A549 (cell line): ENCODE measurements around the gene ALDOA. TPM values are rescaled to one million over a fixed set of nuclear protein-coding genes. Genes with fewer than 3 reads are reported as not detected.

Source experiments
- ATAC-seq, 2 experiments: fragments of 200-7000 bp in 1 of 2; fragments of >200 bp in 1 of 2; cut with Nextera tagmentation in 1 of 2; cut with Tn5 transposase in 1 of 2; 3 replicates each; pipeline versions ENCODE4 v1.8.0 to v1.9.1; 2018 to 2020; ENCODE audit warnings: mild to moderate bottlenecking in 1 of 2, moderate library complexity in 1 of 2
- CTCF ChIA-PET: fragments of 300-600 bp; sonication (Branson Sonifier 250); formaldehyde crosslinking; extraction: SDS; loops from one replicate; lab custom pipeline; 2021; ENCODE audit warnings: antibody characterized with exemption, inconsistent platforms; lab: Yijun Ruan, JAX
- POLR2A ChIA-PET: fragments of 350-600 bp; formaldehyde crosslinking; extraction: SDS; loops from one replicate; lab custom pipeline; 2021; ENCODE audit warnings: antibody characterized with exemption, inconsistent platforms; lab: Yijun Ruan, JAX
- DNase-seq, 2 experiments: peaks; one replicate each; pipeline versions ENCODE4 v3.0.0 to v3.0.0-alpha.2; 2011 to 2016; ENCODE audit warnings: low read depth in 1 of 2, low spot score in 1 of 2
- FAIRE-seq: peaks from 2 replicates; lab custom pipeline; 2011; peaks lifted over from hg19 to GRCh38; lab: Jason Lieb, UNC
- H3K27ac ChIP-seq, 2 experiments: fragments of >200 bp; sonication (Bioruptor Twin); formaldehyde crosslinking; 3 replicates each; pipeline ENCODE4 v1.5.1; 2016 to 2017
- H3K4me1 ChIP-seq: fragments of >200 bp; sonication (Bioruptor Twin); formaldehyde crosslinking; 3 replicates; pipeline ENCODE4 v1.6.1; 2016
- H3K4me2 ChIP-seq: fragments of >200 bp; sonication (Bioruptor Twin); formaldehyde crosslinking; 3 replicates; pipeline ENCODE4 v1.6.1; 2016
- H3K4me3 ChIP-seq: fragments of >200 bp; sonication (Bioruptor Twin); formaldehyde crosslinking; 3 replicates; pipeline ENCODE4 v1.5.1; 2016
- H3K9me3 ChIP-seq: fragments of >200 bp; sonication (Bioruptor Twin); formaldehyde crosslinking; 3 replicates; pipeline ENCODE4 v1.6.1; 2016
- CEBPB ChIP-seq, 2 experiments: fragments of >200 bp in 1 of 2; sonication (Bioruptor Twin) in 1 of 2; formaldehyde crosslinking in 1 of 2; IDR thresholded peaks; 2 replicates each; pipeline ENCODE4 v1.6.1; 2012 to 2016
- CHD2 ChIP-seq: fragments of 150-350 bp; IDR thresholded peaks from 2 replicates; pipeline ENCODE4 v1.6.1; 2014; ENCODE audit warnings: low read length; ENCODE audit not compliant: partially characterized antibody
- EHMT2 ChIP-seq: fragments of 200-600 bp; sonication (generic); IDR thresholded peaks from 2 replicates; pipeline ENCODE4 v1.6.1; 2016; ENCODE audit warnings: antibody characterized with exemption, low read depth, mild to moderate bottlenecking, moderate library complexity
- ELK1 ChIP-seq: fragments of 150-350 bp; IDR thresholded peaks from 2 replicates; pipeline ENCODE4 v1.6.1; 2014; ENCODE audit warnings: low read depth, mild to moderate bottlenecking, low read length
- EP300 ChIP-seq, 2 experiments: fragments of >200 bp; sonication (Bioruptor Twin); formaldehyde crosslinking; IDR thresholded peaks; 2 replicates in 1 of 2; 3 replicates in 1 of 2; pipeline ENCODE4 v1.6.1; 2016 to 2017
- ESRRA ChIP-seq: fragments of 150-350 bp; IDR thresholded peaks from 2 replicates; pipeline ENCODE4 v1.6.1; 2014; ENCODE audit warnings: mild to moderate bottlenecking, low read length, borderline replicate concordance
- FOXS1 ChIP-seq: fragments of 250-450 bp; sonication (Bioruptor Pico); IDR thresholded peaks from 2 replicates; pipeline ENCODE4 v1.5.0; 2020; ENCODE audit warnings: mild to moderate bottlenecking, moderate library complexity
- GATA3 ChIP-seq: IDR thresholded peaks from 2 replicates; pipeline ENCODE4 v1.6.1; 2012; ENCODE audit warnings: borderline replicate concordance
- JUN ChIP-seq, 2 experiments: fragments of >200 bp; sonication (Bioruptor Twin); formaldehyde crosslinking; IDR thresholded peaks; 2 replicates in 1 of 2; 3 replicates in 1 of 2; pipeline ENCODE4 v1.6.1; 2016 to 2017
- JUNB ChIP-seq: fragments of >200 bp; sonication (Bioruptor Twin); formaldehyde crosslinking; IDR thresholded peaks from 2 replicates; pipeline ENCODE4 v1.6.1; 2016
- KDM5A ChIP-seq: fragments of 200-600 bp; sonication (generic); IDR thresholded peaks from 2 replicates; pipeline ENCODE4 v1.6.1; 2016; ENCODE audit warnings: antibody characterized with exemption, mild to moderate bottlenecking
- MAFK ChIP-seq: fragments of 450-650 bp; IDR thresholded peaks from 2 replicates; pipeline ENCODE4 v1.6.1; 2014; ENCODE audit not compliant: partially characterized antibody
- MYC ChIP-seq: IDR thresholded peaks from 2 replicates; pipeline ENCODE4 v1.6.1; 2012; ENCODE audit warnings: mild to moderate bottlenecking, inconsistent platforms, low read length, improper control_type of control experiment, borderline replicate concordance
- NFE2L2 ChIP-seq: fragments of 150-350 bp; conservative IDR thresholded peaks from 2 replicates; pipeline ENCODE4 v1.6.1; 2014; ENCODE audit warnings: low read length
- NR3C1 ChIP-seq: fragments of >200 bp; sonication (Bioruptor Twin); formaldehyde crosslinking; IDR thresholded peaks from 3 replicates; pipeline ENCODE4 v1.6.1; 2017
- PHF8 ChIP-seq: fragments of 200-600 bp; sonication (generic); IDR thresholded peaks from 2 replicates; pipeline ENCODE4 v1.6.1; 2016; ENCODE audit warnings: low read depth, mild to moderate bottlenecking, antibody characterized with exemption, moderate library complexity, borderline replicate concordance
- POLR2A ChIP-seq: IDR thresholded peaks from 2 replicates; pipeline ENCODE4 v1.6.1; 2012; ENCODE audit warnings: mild to moderate bottlenecking, low read length
- RAD21 ChIP-seq, 2 experiments: fragments of >200 bp in 1 of 2; sonication (Bioruptor Twin) in 1 of 2; formaldehyde crosslinking in 1 of 2; IDR thresholded peaks in 1 of 2; conservative IDR thresholded peaks in 1 of 2; 2 replicates in 1 of 2; 3 replicates in 1 of 2; pipeline ENCODE4 v1.6.1; 2012 to 2018; ENCODE audit warnings: inconsistent platforms in 1 of 2
- RFX5 ChIP-seq: fragments of 450-650 bp; IDR thresholded peaks from 2 replicates; pipeline ENCODE4 v1.7.1; 2014; ENCODE audit warnings: antibody characterized with exemption, mild to moderate bottlenecking, moderate library complexity
- RNF2 ChIP-seq: fragments of 200-600 bp; sonication (generic); IDR thresholded peaks from 2 replicates; pipeline ENCODE4 v1.6.1; 2016; ENCODE audit warnings: low read depth, mild to moderate bottlenecking, antibody characterized with exemption, moderate library complexity, borderline replicate concordance
- TFCP2L1 ChIP-seq: fragments of 250-450 bp; sonication (Bioruptor Pico); IDR thresholded peaks from 2 replicates; pipeline ENCODE4 v1.5.0; 2021; ENCODE audit warnings: mild to moderate bottlenecking
- ZC3H11A ChIP-seq: fragments of 450-650 bp; IDR thresholded peaks from 2 replicates; pipeline ENCODE4 v1.6.1; 2014; ENCODE audit warnings: antibody characterized with exemption, mild to moderate bottlenecking
- WGBS: methylation state at CpG from one replicate; pipeline ENCODE4 v1.1.6; 2017; ENCODE audit errors: missing lambda C conversion rate; 5-methylcytosine and 5-hydroxymethylcytosine counted together
- polyA plus RNA-seq, 4 experiments: library from polyadenylated mRNA; depleted of rRNA in 3 of 4; stranded (reverse); fragments of >200 nt; fragmentation: RNase III in 1 of 4; extraction: RNeasy Plus Mini Kit Qiagen cat#74134 plus additional on column Dnase treatment in 1 of 4; gene quantifications; 2 replicates in 3 of 4; 3 replicates in 1 of 4; pipeline ENCODE4 v1.2.3, GENCODE V29; 2011 to 2017
- TF ChIP-seq, protein P1 (sequence below): fragments of 250-450 bp; sonication (Bioruptor Pico); IDR thresholded peaks from 2 replicates; pipeline ENCODE4 v1.5.0; 2021; ENCODE audit warnings: mild to moderate bottlenecking, moderate library complexity, borderline replicate concordance
- TF ChIP-seq, protein P2 (sequence below): fragments of >200 bp; sonication (Bioruptor Twin); formaldehyde crosslinking; IDR thresholded peaks from 3 replicates; pipeline ENCODE4 v1.5.1; 2016

The ALDOA gene
- polyA plus RNA-seq, 2 of the 4 experiments (the other 2 are of a cell fraction), result 741 to 1,286 TPM

- no peak for DNase-seq
- ChIA-PET POLR2A (no interaction called here), CTCF (interaction anchor here (0.6 to 9.9 kb wide), 5 partner anchors 9 to 423 kb away, joined by 3 to 119 read pairs (median 4); partner anchors contain the start of genes PPP4C and TBX6)
- Histone ChIP-seq H3K27ac (peak overlapping the region in 1 of 2 experiments; percentile 17; a peak in 1 of 6 replicates), H3K4me3 (no peak overlapping the region), H3K9me3 (no peaks in the 10 kb centered on the region), H3K4me2 (peak overlapping the region; percentile 97), H3K4me1 (peaks cover 32% of the 10 kb centered on the region)
- WGBS, result 94% methylated on average over 9 of the region's 9 CpGs
- ATAC-seq, result no peak
- FAIRE-seq, result no peak
- no peak for TF ChIP-seq PHF8
- TF ChIP-seq MAFK, result no peak
- 0 out of 5 replicates have a peak, but pooled peaks of 1 of the 2 experiments have one; percentile 3 for TF ChIP-seq JUN (IDR thresholded peaks at IDR 0.05)
- TF ChIP-seq JUNB, result no peak
Measured at GRCh38 chr16:30068333-30068732, 2.8 kb downstream of the ALDOA start.

DNA sequence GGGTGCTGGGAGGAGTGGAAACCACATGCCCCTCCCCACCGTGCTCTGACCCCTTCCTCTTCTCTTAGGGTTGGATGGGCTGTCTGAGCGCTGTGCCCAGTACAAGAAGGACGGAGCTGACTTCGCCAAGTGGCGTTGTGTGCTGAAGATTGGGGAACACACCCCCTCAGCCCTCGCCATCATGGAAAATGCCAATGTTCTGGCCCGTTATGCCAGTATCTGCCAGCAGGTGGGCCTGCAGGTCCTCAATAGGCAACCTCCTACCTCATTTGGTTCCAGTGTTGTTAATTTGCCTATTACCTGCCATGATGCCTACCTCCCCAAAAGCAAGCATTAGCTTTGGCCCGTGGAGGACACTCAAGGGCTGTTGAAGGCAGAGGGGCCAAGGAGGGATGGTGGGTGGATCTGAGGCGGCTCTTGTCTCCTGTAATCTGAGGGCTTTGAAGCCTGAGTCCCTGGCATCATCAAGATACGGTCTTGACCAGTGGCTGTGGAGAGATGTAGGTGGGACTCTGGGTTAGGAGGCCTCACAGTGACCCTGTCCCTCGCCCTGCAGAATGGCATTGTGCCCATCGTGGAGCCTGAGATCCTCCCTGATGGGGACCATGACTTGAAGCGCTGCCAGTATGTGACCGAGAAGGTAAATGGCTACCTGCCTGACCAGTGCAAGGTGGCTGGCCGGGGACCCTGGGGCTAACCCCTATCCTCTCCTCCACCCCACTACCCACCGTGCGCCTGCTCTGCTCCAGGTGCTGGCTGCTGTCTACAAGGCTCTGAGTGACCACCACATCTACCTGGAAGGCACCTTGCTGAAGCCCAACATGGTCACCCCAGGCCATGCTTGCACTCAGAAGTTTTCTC lies 3.4 kb downstream of the ALDOA start:
- peaks cover 27% of the 10 kb centered on the region for H3K4me1 ChIP-seq
- H3K4me2 ChIP-seq, result peak overlapping the region; percentile 97
- H3K4me3 ChIP-seq, result no peak overlapping the region
- no peaks in the 10 kb centered on the region for H3K9me3 ChIP-seq
- POLR2A ChIA-PET, result no interaction called here
- CTCF ChIA-PET, result interaction anchor here (0.6 to 9.9 kb wide), 5 partner anchors 8 to 423 kb away, joined by 3 to 119 read pairs (median 4); partner anchors contain the start of genes PPP4C and TBX6
- DNase-seq (peak in 1 of 2 experiments; percentile 59), ATAC-seq (no peak), FAIRE-seq (no peak)
- TF ChIP-seq PHF8 (no peak), CEBPB (IDR thresholded peaks at IDR 0.05) (no peak), EHMT2 (no peak), ESRRA (no peak), GATA3 (no peak), CHD2 (no peak), RAD21 (conservative IDR thresholded peaks at IDR 0.05 in 1 of 2, IDR thresholded peaks at IDR 0.05 in 1 of 2) (peak; percentile 38; a peak in 3 of 5 replicates), MYC (no peak), ELK1 (no peak), POLR2A (no peak), RNF2 (no peak), TFCP2L1 (CRISPR knock-in tag) (0 out of 2 replicates have a peak, but pooled peaks have one; percentile 6), FOXS1 (CRISPR knock-in tag) (no peak), NFE2L2 (no peak), ZC3H11A (no peak), EP300 (IDR thresholded peaks at IDR 0.05) (no peak), KDM5A (no peak), NR3C1 (no peak), RFX5 (no peak)
- TF ChIP-seq, protein P1, sequence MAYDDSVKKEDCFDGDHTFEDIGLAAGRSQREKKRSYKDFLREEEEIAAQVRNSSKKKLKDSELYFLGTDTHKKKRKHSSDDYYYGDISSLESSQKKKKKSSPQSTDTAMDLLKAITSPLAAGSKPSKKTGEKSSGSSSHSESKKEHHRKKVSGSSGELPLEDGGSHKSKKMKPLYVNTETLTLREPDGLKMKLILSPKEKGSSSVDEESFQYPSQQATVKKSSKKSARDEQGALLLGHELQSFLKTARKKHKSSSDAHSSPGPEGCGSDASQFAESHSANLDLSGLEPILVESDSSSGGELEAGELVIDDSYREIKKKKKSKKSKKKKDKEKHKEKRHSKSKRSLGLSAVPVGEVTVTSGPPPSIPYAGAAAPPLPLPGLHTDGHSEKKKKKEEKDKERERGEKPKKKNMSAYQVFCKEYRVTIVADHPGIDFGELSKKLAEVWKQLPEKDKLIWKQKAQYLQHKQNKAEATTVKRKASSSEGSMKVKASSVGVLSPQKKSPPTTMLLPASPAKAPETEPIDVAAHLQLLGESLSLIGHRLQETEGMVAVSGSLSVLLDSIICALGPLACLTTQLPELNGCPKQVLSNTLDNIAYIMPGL, result no peak
- TF ChIP-seq, protein P2, sequence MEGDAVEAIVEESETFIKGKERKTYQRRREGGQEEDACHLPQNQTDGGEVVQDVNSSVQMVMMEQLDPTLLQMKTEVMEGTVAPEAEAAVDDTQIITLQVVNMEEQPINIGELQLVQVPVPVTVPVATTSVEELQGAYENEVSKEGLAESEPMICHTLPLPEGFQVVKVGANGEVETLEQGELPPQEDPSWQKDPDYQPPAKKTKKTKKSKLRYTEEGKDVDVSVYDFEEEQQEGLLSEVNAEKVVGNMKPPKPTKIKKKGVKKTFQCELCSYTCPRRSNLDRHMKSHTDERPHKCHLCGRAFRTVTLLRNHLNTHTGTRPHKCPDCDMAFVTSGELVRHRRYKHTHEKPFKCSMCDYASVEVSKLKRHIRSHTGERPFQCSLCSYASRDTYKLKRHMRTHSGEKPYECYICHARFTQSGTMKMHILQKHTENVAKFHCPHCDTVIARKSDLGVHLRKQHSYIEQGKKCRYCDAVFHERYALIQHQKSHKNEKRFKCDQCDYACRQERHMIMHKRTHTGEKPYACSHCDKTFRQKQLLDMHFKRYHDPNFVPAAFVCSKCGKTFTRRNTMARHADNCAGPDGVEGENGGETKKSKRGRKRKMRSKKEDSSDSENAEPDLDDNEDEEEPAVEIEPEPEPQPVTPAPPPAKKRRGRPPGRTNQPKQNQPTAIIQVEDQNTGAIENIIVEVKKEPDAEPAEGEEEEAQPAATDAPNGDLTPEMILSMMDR, result peak; percentile 42
- WGBS, result 86% methylated on average over 17 of the region's 17 CpGs
- H3K27ac ChIP-seq, result peak overlapping the region in 1 of 2 experiments; percentile 17; a peak in 1 of 6 replicates
